ENCODE results near the gene APLP1. TPM values are rescaled to one million over a fixed set of nuclear protein-coding genes. Genes with fewer than 3 reads are reported as not detected.
A peak's percentile ranks its signal among the peaks of the same experiment; 100 is the strongest.

Gene APLP1
- total and polyA plus RNA-seq, 4 donors: 0.08 to 0.51 (median 0.16) TPM; not detected in 1

GRCh38 chr19:35902870-35903475 lies 34.6 kb downstream of the APLP1 start:
- Histone ChIP-seq H3K4me1 (ENCODE audit: control insufficient read depth in 4 of 4, insufficient read depth in 4 of 4, low read length in 3 of 4) (peaks cover 0 to 4% (median 2%) of the 10 kb centered on the region in 4 donors), H3K9me3 (ENCODE audit: control insufficient read depth in 4 of 4, low read length in 3 of 4) (no peaks in the 10 kb centered on the region), H3K4me3 (ENCODE audit: low read depth in 1 of 3, low read length in 3 of 3) (peak overlapping the region in 2 of 3 donors; percentile 5 to 8), H3K27me3 (ENCODE audit: control insufficient read depth in 4 of 4, insufficient read depth in 4 of 4, low read length in 3 of 4) (no peaks in the 10 kb centered on the region), H3K36me3 (ENCODE audit: control insufficient read depth in 4 of 4, insufficient read depth in 3 of 4, low read depth in 1 of 4, low read length in 3 of 4) (no peaks in the 10 kb centered on the region), H3K27ac (ENCODE audit: low read depth in 1 of 2, low read length in 2 of 2) (peak overlapping the region; percentile 66 to 78), H3K9ac (ENCODE audit: low read depth in 1 of 2, low read length in 2 of 2) (peak overlapping the region in 1 of 2 donors; percentile 48)
- TF ChIP-seq TAF1 (conservative IDR thresholded peaks at IDR 0.05): no peak
- TF ChIP-seq HNF4A (conservative IDR thresholded peaks at IDR 0.05): no peak
- no peak for TF ChIP-seq RXRA (IDR thresholded peaks at IDR 0.05)
- TF ChIP-seq FOXA2 (IDR thresholded peaks at IDR 0.05): no peak
- TF ChIP-seq FOXA1 (IDR thresholded peaks at IDR 0.05): no peak
- TF ChIP-seq, protein P1, sequence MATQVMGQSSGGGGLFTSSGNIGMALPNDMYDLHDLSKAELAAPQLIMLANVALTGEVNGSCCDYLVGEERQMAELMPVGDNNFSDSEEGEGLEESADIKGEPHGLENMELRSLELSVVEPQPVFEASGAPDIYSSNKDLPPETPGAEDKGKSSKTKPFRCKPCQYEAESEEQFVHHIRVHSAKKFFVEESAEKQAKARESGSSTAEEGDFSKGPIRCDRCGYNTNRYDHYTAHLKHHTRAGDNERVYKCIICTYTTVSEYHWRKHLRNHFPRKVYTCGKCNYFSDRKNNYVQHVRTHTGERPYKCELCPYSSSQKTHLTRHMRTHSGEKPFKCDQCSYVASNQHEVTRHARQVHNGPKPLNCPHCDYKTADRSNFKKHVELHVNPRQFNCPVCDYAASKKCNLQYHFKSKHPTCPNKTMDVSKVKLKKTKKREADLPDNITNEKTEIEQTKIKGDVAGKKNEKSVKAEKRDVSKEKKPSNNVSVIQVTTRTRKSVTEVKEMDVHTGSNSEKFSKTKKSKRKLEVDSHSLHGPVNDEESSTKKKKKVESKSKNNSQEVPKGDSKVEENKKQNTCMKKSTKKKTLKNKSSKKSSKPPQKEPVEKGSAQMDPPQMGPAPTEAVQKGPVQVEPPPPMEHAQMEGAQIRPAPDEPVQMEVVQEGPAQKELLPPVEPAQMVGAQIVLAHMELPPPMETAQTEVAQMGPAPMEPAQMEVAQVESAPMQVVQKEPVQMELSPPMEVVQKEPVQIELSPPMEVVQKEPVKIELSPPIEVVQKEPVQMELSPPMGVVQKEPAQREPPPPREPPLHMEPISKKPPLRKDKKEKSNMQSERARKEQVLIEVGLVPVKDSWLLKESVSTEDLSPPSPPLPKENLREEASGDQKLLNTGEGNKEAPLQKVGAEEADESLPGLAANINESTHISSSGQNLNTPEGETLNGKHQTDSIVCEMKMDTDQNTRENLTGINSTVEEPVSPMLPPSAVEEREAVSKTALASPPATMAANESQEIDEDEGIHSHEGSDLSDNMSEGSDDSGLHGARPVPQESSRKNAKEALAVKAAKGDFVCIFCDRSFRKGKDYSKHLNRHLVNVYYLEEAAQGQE (IDR thresholded peaks at IDR 0.05): no peak
- TF ChIP-seq GABPA (IDR thresholded peaks at IDR 0.05 in 1 of 2, conservative IDR thresholded peaks at IDR 0.05 in 1 of 2): no peak
- no peak for TF ChIP-seq SP1 (IDR thresholded peaks at IDR 0.05)
- no peak for TF ChIP-seq MAX (IDR thresholded peaks at IDR 0.05)
- TF ChIP-seq RAD21 (IDR thresholded peaks at IDR 0.05): no peak
- TF ChIP-seq, protein P2, sequence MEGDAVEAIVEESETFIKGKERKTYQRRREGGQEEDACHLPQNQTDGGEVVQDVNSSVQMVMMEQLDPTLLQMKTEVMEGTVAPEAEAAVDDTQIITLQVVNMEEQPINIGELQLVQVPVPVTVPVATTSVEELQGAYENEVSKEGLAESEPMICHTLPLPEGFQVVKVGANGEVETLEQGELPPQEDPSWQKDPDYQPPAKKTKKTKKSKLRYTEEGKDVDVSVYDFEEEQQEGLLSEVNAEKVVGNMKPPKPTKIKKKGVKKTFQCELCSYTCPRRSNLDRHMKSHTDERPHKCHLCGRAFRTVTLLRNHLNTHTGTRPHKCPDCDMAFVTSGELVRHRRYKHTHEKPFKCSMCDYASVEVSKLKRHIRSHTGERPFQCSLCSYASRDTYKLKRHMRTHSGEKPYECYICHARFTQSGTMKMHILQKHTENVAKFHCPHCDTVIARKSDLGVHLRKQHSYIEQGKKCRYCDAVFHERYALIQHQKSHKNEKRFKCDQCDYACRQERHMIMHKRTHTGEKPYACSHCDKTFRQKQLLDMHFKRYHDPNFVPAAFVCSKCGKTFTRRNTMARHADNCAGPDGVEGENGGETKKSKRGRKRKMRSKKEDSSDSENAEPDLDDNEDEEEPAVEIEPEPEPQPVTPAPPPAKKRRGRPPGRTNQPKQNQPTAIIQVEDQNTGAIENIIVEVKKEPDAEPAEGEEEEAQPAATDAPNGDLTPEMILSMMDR (IDR thresholded peaks at IDR 0.05; ENCODE audit: low read depth, low read length, missing input control): no peak
- TF ChIP-seq EGR1 (IDR thresholded peaks at IDR 0.05; ENCODE audit: low read depth in 2 of 2): no peak
- TF ChIP-seq, protein P3, sequence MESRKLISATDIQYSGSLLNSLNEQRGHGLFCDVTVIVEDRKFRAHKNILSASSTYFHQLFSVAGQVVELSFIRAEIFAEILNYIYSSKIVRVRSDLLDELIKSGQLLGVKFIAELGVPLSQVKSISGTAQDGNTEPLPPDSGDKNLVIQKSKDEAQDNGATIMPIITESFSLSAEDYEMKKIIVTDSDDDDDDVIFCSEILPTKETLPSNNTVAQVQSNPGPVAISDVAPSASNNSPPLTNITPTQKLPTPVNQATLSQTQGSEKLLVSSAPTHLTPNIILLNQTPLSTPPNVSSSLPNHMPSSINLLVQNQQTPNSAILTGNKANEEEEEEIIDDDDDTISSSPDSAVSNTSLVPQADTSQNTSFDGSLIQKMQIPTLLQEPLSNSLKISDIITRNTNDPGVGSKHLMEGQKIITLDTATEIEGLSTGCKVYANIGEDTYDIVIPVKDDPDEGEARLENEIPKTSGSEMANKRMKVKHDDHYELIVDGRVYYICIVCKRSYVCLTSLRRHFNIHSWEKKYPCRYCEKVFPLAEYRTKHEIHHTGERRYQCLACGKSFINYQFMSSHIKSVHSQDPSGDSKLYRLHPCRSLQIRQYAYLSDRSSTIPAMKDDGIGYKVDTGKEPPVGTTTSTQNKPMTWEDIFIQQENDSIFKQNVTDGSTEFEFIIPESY (IDR thresholded peaks at IDR 0.05): no peak
- TF ChIP-seq YY1 (IDR thresholded peaks at IDR 0.05): no peak
- TF ChIP-seq, protein P4, sequence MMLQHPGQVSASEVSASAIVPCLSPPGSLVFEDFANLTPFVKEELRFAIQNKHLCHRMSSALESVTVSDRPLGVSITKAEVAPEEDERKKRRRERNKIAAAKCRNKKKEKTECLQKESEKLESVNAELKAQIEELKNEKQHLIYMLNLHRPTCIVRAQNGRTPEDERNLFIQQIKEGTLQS (IDR thresholded peaks at IDR 0.05): no peak
- TF ChIP-seq NR2F2 (IDR thresholded peaks at IDR 0.05): no peak
- no peak for TF ChIP-seq JUND (IDR thresholded peaks at IDR 0.05)
- no peak for TF ChIP-seq HNF4G (IDR thresholded peaks at IDR 0.05)
- no peak for DNase-seq (ENCODE audit: low spot score)
- 68% methylated on average over 10 of the region's 10 CpGs for WGBS

Measured in liver (tissue), 9 donors.